Fibroblast of peridontal ligament (primary cell): Measurements from ENCODE around the gene DGCR8.
A peak's percentile ranks its signal among the peaks of the same experiment; 100 is the strongest.

ENCODE experiments used
- DNase-seq: peaks from one replicate; pipeline ENCODE4 v3.0.0-alpha.2; 2010; ENCODE audit errors: extremely low read depth

Gene DGCR8

GRCh38 chr22:20089977-20090729, 10.1 kb downstream of the DGCR8 start:
- peak; percentile 40 for DNase-seq

- no peak for DNase-seq
Measured at GRCh38 chr22:20090730-20091240, 10.7 kb downstream of the DGCR8 start.

GRCh38 chr22:20091690-20092476, 11.8 kb downstream of the DGCR8 start:
- no peak for DNase-seq

GRCh38 chr22:20092477-20092854, 12.4 kb downstream of the DGCR8 start:
- no peak for DNase-seq

- no peak for DNase-seq
Measured at GRCh38 chr22:20093418-20094196, 13.6 kb downstream of the DGCR8 start.

- no peak for DNase-seq
Measured at GRCh38 chr22:20094197-20094807, 14.3 kb downstream of the DGCR8 start.

- DNase-seq = no peak
Measured at GRCh38 chr22:20095521-20095920, 15.5 kb downstream of the DGCR8 start.

GRCh38 chr22:20096574-20097420, 16.8 kb downstream of the DGCR8 start:
- DNase-seq = no peak

- DNase-seq = no peak
Measured at GRCh38 chr22:20099099-20099711, 19.2 kb downstream of the DGCR8 start.

- no peak for DNase-seq
Measured at GRCh38 chr22:20101638-20102037, 21.6 kb downstream of the DGCR8 start.

GRCh38 chr22:20102203-20102780, 22.3 kb downstream of the DGCR8 start:
- no peak for DNase-seq

GRCh38 chr22:20105456-20106204, 25.6 kb downstream of the DGCR8 start:
- no peak for DNase-seq

GRCh38 chr22:20106205-20106848, 26.3 kb downstream of the DGCR8 start:
- DNase-seq = no peak

GRCh38 chr22:20106849-20107237, 26.8 kb downstream of the DGCR8 start:
- no peak for DNase-seq

GRCh38 chr22:20107471-20107901, 27.4 kb downstream of the DGCR8 start:
- no peak for DNase-seq

GRCh38 chr22:20107951-20108756, 28.1 kb downstream of the DGCR8 start:
- DNase-seq = no peak

- no peak for DNase-seq
Measured at GRCh38 chr22:20108757-20109230, 28.8 kb downstream of the DGCR8 start.
